H1 (cell line): ENCODE results near the gene CALD1. TPM values are rescaled to one million over a fixed set of nuclear protein-coding genes. Genes with fewer than 3 reads are reported as not detected.

Source experiments
- CTCF ChIA-PET: fragments of 300-600 bp; sonication (Branson Sonifier 250); formaldehyde crosslinking; loops from one replicate; lab custom pipeline; 2021; ENCODE audit not compliant: partially characterized antibody; lab: Charles Lee
- POLR2A ChIA-PET: fragments of 300-600 bp; sonication (Branson Sonifier 250); formaldehyde crosslinking; loops from one replicate; lab custom pipeline; 2021; ENCODE audit warnings: inconsistent platforms; ENCODE audit not compliant: partially characterized antibody; lab: Charles Lee
- DNase-seq, 2 experiments: peaks; one replicate each; pipeline versions ENCODE4 v3.0.0 to v3.0.0-alpha.2; 2010 to 2022; ENCODE audit warnings: low spot score in 2 of 2, low read depth in 1 of 2, mixed read lengths in 1 of 2
- FAIRE-seq: peaks from 2 replicates; lab custom pipeline; 2011; peaks lifted over from hg19 to GRCh38; lab: Jason Lieb, UNC
- H2AFZ ChIP-seq: 2 replicates; pipeline ENCODE4 v1.8.1; 2012; ENCODE audit warnings: low read length, inconsistent platforms
- H2AK5ac ChIP-seq: 2 replicates; pipeline ENCODE4 v1.6.1; 2013; ENCODE audit warnings: low read depth, low read length
- H2BK120ac ChIP-seq: replicated peaks from 2 replicates; pipeline ENCODE3; 2013; ENCODE audit warnings: low read depth, low read length, inconsistent platforms
- H2BK12ac ChIP-seq: 2 replicates; pipeline ENCODE4 v1.6.1; 2013; ENCODE audit warnings: low read depth, low read length
- H2BK15ac ChIP-seq: 2 replicates; pipeline ENCODE4 v1.6.1; 2013; ENCODE audit warnings: low read length
- H2BK20ac ChIP-seq: 2 replicates; pipeline ENCODE4 v1.6.1; 2013; ENCODE audit warnings: low read length
- H2BK5ac ChIP-seq: 2 replicates; pipeline ENCODE4 v1.6.1; 2013; ENCODE audit warnings: low read depth, low read length
- H3K14ac ChIP-seq: 2 replicates; pipeline ENCODE4 v1.6.1; 2013; ENCODE audit warnings: inconsistent platforms; ENCODE audit not compliant: insufficient read length
- H3K18ac ChIP-seq: 2 replicates; pipeline ENCODE4 v1.6.1; 2013; ENCODE audit warnings: low read length; ENCODE audit errors: extremely low read depth
- H3K23ac ChIP-seq: 2 replicates; pipeline ENCODE4 v1.6.1; 2013; ENCODE audit warnings: inconsistent platforms; ENCODE audit not compliant: insufficient read length
- H3K23me2 ChIP-seq: 2 replicates; pipeline ENCODE4 v1.6.1; 2013; ENCODE audit warnings: low read depth, low read length
- H3K27ac ChIP-seq: 2 replicates; pipeline ENCODE4 v1.6.1; 2011; ENCODE audit warnings: low read depth, low read length, inconsistent platforms
- H3K27me3 ChIP-seq, 4 experiments: replicated peaks in 1 of 4; 1 replicate in 1 of 4; 2 replicates in 3 of 4; pipeline versions ENCODE4 v1.6.1 to v1.8.1; 2011 to 2013; ENCODE audit warnings: low read length in 3 of 4, mild to moderate bottlenecking in 3 of 4, inconsistent platforms in 2 of 4, mixed read lengths in 2 of 4, moderate library complexity in 1 of 4; ENCODE audit not compliant: control insufficient read depth in 3 of 4, insufficient read depth in 3 of 4; ENCODE audit errors: extremely low read depth in 1 of 4
- H3K36me3 ChIP-seq, 4 experiments: 2 replicates each; pipeline versions ENCODE4 v1.6.1 to v1.8.1; 2011 to 2013; ENCODE audit warnings: mild to moderate bottlenecking in 4 of 4, low read length in 3 of 4, moderate library complexity in 2 of 4, control low read depth in 1 of 4, inconsistent platforms in 1 of 4; ENCODE audit not compliant: insufficient read depth in 4 of 4, control insufficient read depth in 2 of 4
- H3K4ac ChIP-seq: replicated peaks from 2 replicates; pipeline ENCODE3; 2013; ENCODE audit warnings: low read length, low read depth, mixed read lengths, inconsistent platforms; ENCODE audit not compliant: insufficient read length
- H3K4me1 ChIP-seq, 4 experiments: replicated peaks in 1 of 4; 1 replicate in 1 of 4; 2 replicates in 3 of 4; pipeline versions ENCODE4 v1.6.1 to v1.8.1; 2011 to 2013; ENCODE audit warnings: low read length in 3 of 4, inconsistent platforms in 2 of 4, mixed read lengths in 1 of 4; ENCODE audit not compliant: insufficient read depth in 4 of 4, control insufficient read depth in 3 of 4
- H3K4me2 ChIP-seq, 2 experiments: 2 replicates each; pipeline versions ENCODE4 v1.6.1 to v1.8.1; 2011 to 2013; ENCODE audit warnings: low read depth in 2 of 2, low read length in 2 of 2, control low read depth in 1 of 2, inconsistent platforms in 1 of 2, mild to moderate bottlenecking in 1 of 2; ENCODE audit not compliant: insufficient read depth in 1 of 2
- H3K4me3 ChIP-seq, 4 experiments: fragments of 200-600, 300-600 bp in 1 of 4; sonication (generic), shearing (Covaris generic), sonication (Bioruptor Twin) in 1 of 4; 2 replicates each; pipeline versions ENCODE4 v1.5.1 to v1.8.1; 2011 to 2016; ENCODE audit warnings: low read length in 4 of 4, low read depth in 3 of 4, control low read depth in 2 of 4, inconsistent platforms in 2 of 4, mild to moderate bottlenecking in 2 of 4, mixed read lengths in 1 of 4, moderate library complexity in 1 of 4; ENCODE audit not compliant: insufficient read depth in 2 of 4; ENCODE audit errors: extremely low read depth in 1 of 4
- H3K56ac ChIP-seq: replicated peaks from 2 replicates; pipeline ENCODE3; 2013; ENCODE audit warnings: low read depth, mild to moderate bottlenecking, mixed read lengths, low read length, inconsistent platforms; ENCODE audit not compliant: insufficient read length
- H3K79me1 ChIP-seq: 2 replicates; pipeline ENCODE4 v1.6.1; 2013; ENCODE audit warnings: low read depth, low read length, control low read depth
- H3K79me2 ChIP-seq, 2 experiments: 2 replicates each; pipeline versions ENCODE4 v1.6.1 to v1.8.1; 2012 to 2013; ENCODE audit warnings: low read length in 2 of 2, mild to moderate bottlenecking in 2 of 2, inconsistent platforms in 1 of 2; ENCODE audit not compliant: insufficient read depth in 2 of 2, control insufficient read depth in 1 of 2
- H3K9ac ChIP-seq, 4 experiments: replicated peaks in 1 of 4; 1 replicate in 1 of 4; 2 replicates in 3 of 4; pipeline versions ENCODE4 v1.6.1 to v1.8.1; 2011 to 2013; ENCODE audit warnings: low read depth in 3 of 4, low read length in 3 of 4, control low read depth in 2 of 4, mild to moderate bottlenecking in 2 of 4, moderate library complexity in 2 of 4, inconsistent platforms in 1 of 4; ENCODE audit errors: extremely low read depth in 1 of 4
- H3K9me3 ChIP-seq, 2 experiments: 2 replicates each; pipeline versions ENCODE4 v1.6.1 to v1.8.1; 2012 to 2013; ENCODE audit warnings: mild to moderate bottlenecking in 2 of 2, moderate library complexity in 2 of 2, control low read depth in 1 of 2, inconsistent platforms in 1 of 2, low read depth in 1 of 2, low read length in 1 of 2, mixed read lengths in 1 of 2; ENCODE audit not compliant: insufficient read depth in 2 of 2
- H4K20me1 ChIP-seq, 2 experiments: replicated peaks in 1 of 2; 2 replicates each; pipeline versions ENCODE3 to v1.8.1; 2011 to 2013; ENCODE audit warnings: inconsistent platforms in 2 of 2, low read length in 2 of 2, mild to moderate bottlenecking in 1 of 2; ENCODE audit not compliant: insufficient read depth in 2 of 2, control insufficient read depth in 1 of 2
- H4K5ac ChIP-seq: 2 replicates; pipeline ENCODE4 v1.6.1; 2013; ENCODE audit warnings: low read length, low read depth, mixed read lengths, inconsistent platforms; ENCODE audit not compliant: insufficient read length
- H4K8ac ChIP-seq: 2 replicates; pipeline ENCODE4 v1.8.0; 2013; ENCODE audit warnings: mild to moderate bottlenecking, moderate library complexity, low read length, inconsistent platforms; ENCODE audit not compliant: insufficient read depth; ENCODE audit errors: extremely low read depth
- H4K91ac ChIP-seq: replicated peaks from 2 replicates; pipeline ENCODE3; 2013; ENCODE audit warnings: low read length, mixed read lengths, inconsistent platforms; ENCODE audit not compliant: insufficient read length
- ASH2L ChIP-seq: fragments of 200-600, 300-600 bp; sonication (generic); IDR thresholded peaks from one replicate; pipeline ENCODE4 v1.7.1; 2017; ENCODE audit warnings: low read length
- KDM1A ChIP-seq: fragments of 200-600, 300-600 bp; sonication (generic); IDR thresholded peaks from 2 replicates; pipeline ENCODE4 v1.7.1; 2016; ENCODE audit warnings: mild to moderate bottlenecking, low read length, borderline replicate concordance
- NANOG ChIP-seq: IDR thresholded peaks from 2 replicates; pipeline ENCODE4 v1.6.1; 2011; ENCODE audit warnings: low read length, low read depth, mild to moderate bottlenecking, inconsistent platforms; ENCODE audit not compliant: insufficient read depth, poor library complexity, severe bottlenecking
- RAD21 ChIP-seq, 2 experiments: IDR thresholded peaks in 1 of 2; conservative IDR thresholded peaks in 1 of 2; 2 replicates each; pipeline ENCODE4 v1.6.1; 2011; ENCODE audit warnings: low read depth in 2 of 2, low read length in 2 of 2, improper control_type of control experiment in 1 of 2, inconsistent platforms in 1 of 2, mild to moderate bottlenecking in 1 of 2, moderate library complexity in 1 of 2
- SAP30 ChIP-seq: fragments of 300-600 bp; sonication (generic); IDR thresholded peaks from 2 replicates; pipeline ENCODE4 v1.7.1; 2012; ENCODE audit warnings: low read length, moderate library complexity, mild to moderate bottlenecking, inconsistent platforms; ENCODE audit not compliant: insufficient read depth, insufficient replicate concordance
- WGBS, 2 experiments: shearing (Covaris generic) in 1 of 2; methylation state at CpG; one replicate each; pipeline versions ENCODE4 v1.1.6 to v1.1.7; 2013 to 2015; ENCODE audit warnings: low lambda C conversion rate in 2 of 2, mixed read lengths in 2 of 2, inconsistent platforms in 1 of 2, low coverage in 1 of 2, missing lambda C conversion rate in 1 of 2; ENCODE audit not compliant: insufficient replicate concordance in 2 of 2, insufficient coverage in 1 of 2, insufficient read length in 1 of 2; ENCODE audit errors: extremely low coverage in 1 of 2, missing lambda C conversion rate in 1 of 2; 5-methylcytosine and 5-hydroxymethylcytosine counted together
- polyA plus RNA-seq, 7 experiments: library from polyadenylated mRNA; depleted of rRNA in 3 of 7; stranded (reverse) in 5 of 7; unstranded in 2 of 7; fragments of >200 nt in 5 of 7; fragments of 200-250 nt in 2 of 7; gene quantifications; 1 replicate in 5 of 7; 2 replicates in 1 of 7; 4 replicates in 1 of 7; pipeline versions ENCODE4 v1.2.1 to v1.2.3, GENCODE V29; 2011 to 2013; ENCODE audit warnings: missing spikeins in 2 of 7, mixed read lengths in 2 of 7
- total RNA-seq: library from RNA; stranded (reverse); fragmentation: NEBNext Ultra II Directional; extraction: Animal tissue kit (Norgen Biotek cat#: 25700); gene quantifications from 2 replicates; pipeline ENCODE4 v1.2.1, GENCODE V29; 2021
- TF ChIP-seq, protein P1 (sequence below): IDR thresholded peaks from 2 replicates; pipeline ENCODE4 v1.6.1; 2012; ENCODE audit warnings: inconsistent platforms
- TF ChIP-seq, protein P2 (sequence below), 3 experiments: IDR thresholded peaks; 1 replicate in 2 of 3; 2 replicates in 1 of 3; pipeline versions ENCODE4 v1.5.1 to v1.6.1; 2011; ENCODE audit warnings: low read length in 3 of 3, mild to moderate bottlenecking in 3 of 3, inconsistent platforms in 2 of 3, low read depth in 1 of 3, moderate library complexity in 1 of 3; ENCODE audit not compliant: insufficient read depth in 1 of 3; ENCODE audit errors: control extremely low read depth in 1 of 3
- TF ChIP-seq, protein P3 (sequence below): IDR thresholded peaks from 2 replicates; pipeline ENCODE4 v1.6.1; 2012; ENCODE audit warnings: inconsistent platforms

CALD1 gene
- total and polyA plus RNA-seq, 2 of the 8 experiments (the other 6 are each of a cell fraction or from before 2014, with no cell fraction given): 34.3 to 177 TPM

DNA sequence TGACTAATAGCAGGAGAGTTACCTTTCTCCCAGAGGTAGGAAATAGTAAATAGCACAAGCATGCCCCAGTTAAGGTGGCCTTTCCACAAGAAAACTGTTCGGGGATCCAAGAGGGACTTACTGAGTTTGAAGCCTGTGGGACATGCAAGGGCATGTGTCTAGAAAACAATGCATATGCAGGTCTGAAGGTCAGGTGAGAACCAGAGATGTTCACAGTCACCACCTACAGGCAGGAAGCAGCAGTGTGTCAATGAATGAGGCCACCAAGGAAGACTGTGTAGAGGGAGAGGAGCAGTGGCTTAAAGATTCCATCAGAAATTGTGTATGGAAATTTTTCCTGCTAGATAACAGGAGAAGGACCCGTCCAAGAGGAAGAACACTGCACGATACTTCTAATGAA lies 66.0 kb downstream of the CALD1 start:
- H2AFZ ChIP-seq: no peak overlapping the region
- no peak overlapping the region for H4K5ac ChIP-seq
- POLR2A ChIA-PET: no interaction called here
- H2BK5ac ChIP-seq: peak overlapping the region; percentile 18; the same call in 1 of the 2 replicates
- no peaks in the 10 kb centered on the region for H3K79me2 ChIP-seq
- no peak overlapping the region for H2BK120ac ChIP-seq
- no peak overlapping the region for H3K18ac ChIP-seq
- WGBS, 2 experiments: 66% methylated on average over 3 of the region's 3 CpGs; no CpG with 5 or more reads in 1 of the 2 experiments
- no peaks in the 10 kb centered on the region for H3K27me3 ChIP-seq
- FAIRE-seq: no peak
- H3K4me3 ChIP-seq: no peak overlapping the region
- H3K23ac ChIP-seq: no peak overlapping the region
- no peak overlapping the region for H3K4me2 ChIP-seq
- H2BK15ac ChIP-seq: no peak overlapping the region
- H3K27ac ChIP-seq: no peak overlapping the region
- H3K23me2 ChIP-seq: no peaks in the 10 kb centered on the region
- H3K4ac ChIP-seq: no peak overlapping the region
- DNase-seq: no peak
- H2BK12ac ChIP-seq: no peak overlapping the region
- H3K56ac ChIP-seq: no peak overlapping the region
- no peak overlapping the region for H3K9ac ChIP-seq
- no peak overlapping the region for H4K91ac ChIP-seq
- H2AK5ac ChIP-seq: no peak overlapping the region
- H3K4me1 ChIP-seq: peaks cover 0 to 4% (median 2%) of the 10 kb centered on the region in 4 experiments; a peak in 2 of 7 replicates
- CTCF ChIA-PET: interaction anchor here (0.9 to 1.7 kb wide), 3 partner anchors 8 to 38 kb away, joined by 4 to 5 read pairs (median 4); no protein-coding TSS in a partner anchor
- no peaks in the 10 kb centered on the region for H3K9me3 ChIP-seq
- H3K36me3 ChIP-seq: no peaks in the 10 kb centered on the region; a peak in 2 of 8 replicates
- H3K14ac ChIP-seq: no peak overlapping the region
- no peaks in the 10 kb centered on the region; the same call in 1 of the 2 replicates for H3K79me1 ChIP-seq
- no peak overlapping the region for H4K8ac ChIP-seq
- H4K20me1 ChIP-seq: no peaks in the 10 kb centered on the region
- H2BK20ac ChIP-seq: no peak overlapping the region
- TF ChIP-seq SAP30 (no peak), KDM1A (no peak), ASH2L (no peak), RAD21 (IDR thresholded peaks at IDR 0.05 in 1 of 2, conservative IDR thresholded peaks at IDR 0.05 in 1 of 2; ENCODE audit: low read depth in 2 of 2, low read length in 2 of 2) (peak in 1 of 2 experiments; percentile 30; a peak in 2 of 4 replicates), NANOG (no peak)
- TF ChIP-seq, protein P1, sequence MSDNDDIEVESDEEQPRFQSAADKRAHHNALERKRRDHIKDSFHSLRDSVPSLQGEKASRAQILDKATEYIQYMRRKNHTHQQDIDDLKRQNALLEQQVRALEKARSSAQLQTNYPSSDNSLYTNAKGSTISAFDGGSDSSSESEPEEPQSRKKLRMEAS: peak; percentile 51; the same call in 1 of the 2 replicates
- TF ChIP-seq, protein P2, sequence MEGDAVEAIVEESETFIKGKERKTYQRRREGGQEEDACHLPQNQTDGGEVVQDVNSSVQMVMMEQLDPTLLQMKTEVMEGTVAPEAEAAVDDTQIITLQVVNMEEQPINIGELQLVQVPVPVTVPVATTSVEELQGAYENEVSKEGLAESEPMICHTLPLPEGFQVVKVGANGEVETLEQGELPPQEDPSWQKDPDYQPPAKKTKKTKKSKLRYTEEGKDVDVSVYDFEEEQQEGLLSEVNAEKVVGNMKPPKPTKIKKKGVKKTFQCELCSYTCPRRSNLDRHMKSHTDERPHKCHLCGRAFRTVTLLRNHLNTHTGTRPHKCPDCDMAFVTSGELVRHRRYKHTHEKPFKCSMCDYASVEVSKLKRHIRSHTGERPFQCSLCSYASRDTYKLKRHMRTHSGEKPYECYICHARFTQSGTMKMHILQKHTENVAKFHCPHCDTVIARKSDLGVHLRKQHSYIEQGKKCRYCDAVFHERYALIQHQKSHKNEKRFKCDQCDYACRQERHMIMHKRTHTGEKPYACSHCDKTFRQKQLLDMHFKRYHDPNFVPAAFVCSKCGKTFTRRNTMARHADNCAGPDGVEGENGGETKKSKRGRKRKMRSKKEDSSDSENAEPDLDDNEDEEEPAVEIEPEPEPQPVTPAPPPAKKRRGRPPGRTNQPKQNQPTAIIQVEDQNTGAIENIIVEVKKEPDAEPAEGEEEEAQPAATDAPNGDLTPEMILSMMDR (IDR thresholded peaks at IDR 0.05; ENCODE audit: control extremely low read depth in 1 of 3, insufficient read depth in 1 of 3, low read depth in 1 of 3, low read length in 3 of 3): peak in 2 of 3 experiments; percentile 44 to 61; a peak in 2 of 4 replicates
- TF ChIP-seq, protein P3, sequence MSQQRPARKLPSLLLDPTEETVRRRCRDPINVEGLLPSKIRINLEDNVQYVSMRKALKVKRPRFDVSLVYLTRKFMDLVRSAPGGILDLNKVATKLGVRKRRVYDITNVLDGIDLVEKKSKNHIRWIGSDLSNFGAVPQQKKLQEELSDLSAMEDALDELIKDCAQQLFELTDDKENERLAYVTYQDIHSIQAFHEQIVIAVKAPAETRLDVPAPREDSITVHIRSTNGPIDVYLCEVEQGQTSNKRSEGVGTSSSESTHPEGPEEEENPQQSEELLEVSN: peak; percentile 29; the same call in 1 of the 2 replicates
